OCI-LY3 (cell line): ENCODE results near the gene IL3.

ENCODE experiments used
- CTCF ChIP-seq: fragments of 200-600, 300-600 bp; sonication (generic); IDR thresholded peaks from 2 replicates; pipeline ENCODE4 v1.5.1; 2014; ENCODE audit warnings: antibody characterized with exemption, low read length, low read depth
- EZH2phosphoT487 ChIP-seq: fragments of 200-600 bp; shearing (Covaris generic); IDR thresholded peaks from 2 replicates; pipeline ENCODE4 v1.6.1; 2018; ENCODE audit warnings: antibody characterized with exemption, mixed run types, low read depth

- TF ChIP-seq CTCF (no peak), EZH2phosphoT487 (no peak)
These were observed 48.7 kb upstream of the IL3 start, which contains the start of gene ACSL6 for GRCh38 chr5:132011622-132012343.
